Measurements from ENCODE around the gene TYROBP.

GRCh38 chr19:35868823-35869326, 39.2 kb downstream of the TYROBP start:
- TF ChIP-seq ZNF274 (IDR thresholded peaks at IDR 0.05; ENCODE audit: low read depth, low read length) = no peak
- no peak for TF ChIP-seq SUZ12 (IDR thresholded peaks at IDR 0.05; ENCODE audit: extremely low read depth, insufficient read depth, insufficient read length)
- TF ChIP-seq YY1 (IDR thresholded peaks at IDR 0.05; ENCODE audit: insufficient read depth, insufficient read length) = no peak
